NCI-H146 treated with DMSO at 0.1 percent for 48 hours (cell line): ENCODE data around the gene DDX60.
"Not testable (repeated sequence)": the region's sequence is repeated elsewhere in the genome, so short reads cannot be mapped to it uniquely, and the experiment has no call there.

ENCODE experiments used
- DNase-seq: peaks from one replicate; lab custom pipeline; 2025; ENCODE audit not compliant: unreplicated experiment; lab: John Stamatoyannopoulos, UW

The DDX60 gene, protein sequence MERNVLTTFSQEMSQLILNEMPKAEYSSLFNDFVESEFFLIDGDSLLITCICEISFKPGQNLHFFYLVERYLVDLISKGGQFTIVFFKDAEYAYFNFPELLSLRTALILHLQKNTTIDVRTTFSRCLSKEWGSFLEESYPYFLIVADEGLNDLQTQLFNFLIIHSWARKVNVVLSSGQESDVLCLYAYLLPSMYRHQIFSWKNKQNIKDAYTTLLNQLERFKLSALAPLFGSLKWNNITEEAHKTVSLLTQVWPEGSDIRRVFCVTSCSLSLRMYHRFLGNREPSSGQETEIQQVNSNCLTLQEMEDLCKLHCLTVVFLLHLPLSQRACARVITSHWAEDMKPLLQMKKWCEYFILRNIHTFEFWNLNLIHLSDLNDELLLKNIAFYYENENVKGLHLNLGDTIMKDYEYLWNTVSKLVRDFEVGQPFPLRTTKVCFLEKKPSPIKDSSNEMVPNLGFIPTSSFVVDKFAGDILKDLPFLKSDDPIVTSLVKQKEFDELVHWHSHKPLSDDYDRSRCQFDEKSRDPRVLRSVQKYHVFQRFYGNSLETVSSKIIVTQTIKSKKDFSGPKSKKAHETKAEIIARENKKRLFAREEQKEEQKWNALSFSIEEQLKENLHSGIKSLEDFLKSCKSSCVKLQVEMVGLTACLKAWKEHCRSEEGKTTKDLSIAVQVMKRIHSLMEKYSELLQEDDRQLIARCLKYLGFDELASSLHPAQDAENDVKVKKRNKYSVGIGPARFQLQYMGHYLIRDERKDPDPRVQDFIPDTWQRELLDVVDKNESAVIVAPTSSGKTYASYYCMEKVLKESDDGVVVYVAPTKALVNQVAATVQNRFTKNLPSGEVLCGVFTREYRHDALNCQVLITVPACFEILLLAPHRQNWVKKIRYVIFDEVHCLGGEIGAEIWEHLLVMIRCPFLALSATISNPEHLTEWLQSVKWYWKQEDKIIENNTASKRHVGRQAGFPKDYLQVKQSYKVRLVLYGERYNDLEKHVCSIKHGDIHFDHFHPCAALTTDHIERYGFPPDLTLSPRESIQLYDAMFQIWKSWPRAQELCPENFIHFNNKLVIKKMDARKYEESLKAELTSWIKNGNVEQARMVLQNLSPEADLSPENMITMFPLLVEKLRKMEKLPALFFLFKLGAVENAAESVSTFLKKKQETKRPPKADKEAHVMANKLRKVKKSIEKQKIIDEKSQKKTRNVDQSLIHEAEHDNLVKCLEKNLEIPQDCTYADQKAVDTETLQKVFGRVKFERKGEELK (N-terminal part only)

DNA sequence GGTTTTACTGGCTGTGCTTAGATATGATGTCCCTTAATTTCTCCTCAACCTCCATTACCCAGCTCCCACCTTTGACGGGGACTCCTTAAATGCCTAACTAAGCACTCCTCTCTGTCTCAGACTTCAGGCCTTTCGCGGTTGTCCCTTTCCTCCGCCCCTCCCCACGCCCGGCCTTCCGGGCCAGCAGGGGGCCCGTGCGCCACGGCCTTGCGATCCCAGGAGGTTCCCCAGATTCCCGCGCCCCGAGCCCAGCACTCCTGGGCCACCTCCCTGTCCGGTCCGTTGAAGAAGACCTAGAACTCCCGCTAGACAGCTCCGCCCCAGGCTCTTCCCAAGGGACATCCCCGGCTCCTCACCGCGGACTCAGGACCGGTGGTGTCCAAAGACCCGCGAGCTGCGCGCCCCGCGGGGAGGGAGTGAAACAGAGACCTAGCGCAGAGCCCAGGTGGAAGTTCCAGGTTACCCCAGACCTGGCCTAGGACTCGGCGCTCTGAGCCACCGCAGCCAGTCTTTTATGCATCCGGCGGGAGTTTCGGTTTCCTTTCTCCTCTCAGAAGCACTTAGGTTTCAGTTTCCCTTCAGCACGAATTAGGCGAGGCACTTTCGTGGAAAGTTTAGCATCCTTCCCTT lies at the start of gene DDX60:
Gene DDX60, minus strand, starts transcription at position 487 of the 630 bp plus-strand sequence. CDS start 7,493 bp downstream, outside the sequence.
- no peak for DNase-seq

GRCh38 chr4:168367065-168367464 lies 48.5 kb upstream of the DDX60 start:
- no peak for DNase-seq

- DNase-seq, result no peak
Observed at GRCh38 chr4:168362025-168362401, 43.5 kb upstream of the DDX60 start.

GRCh38 chr4:168361365-168362024 lies 42.9 kb upstream of the DDX60 start:
- DNase-seq, result no peak

- DNase-seq, result no peak
Observed at GRCh38 chr4:168360271-168360670, 41.7 kb upstream of the DDX60 start.

DNA sequence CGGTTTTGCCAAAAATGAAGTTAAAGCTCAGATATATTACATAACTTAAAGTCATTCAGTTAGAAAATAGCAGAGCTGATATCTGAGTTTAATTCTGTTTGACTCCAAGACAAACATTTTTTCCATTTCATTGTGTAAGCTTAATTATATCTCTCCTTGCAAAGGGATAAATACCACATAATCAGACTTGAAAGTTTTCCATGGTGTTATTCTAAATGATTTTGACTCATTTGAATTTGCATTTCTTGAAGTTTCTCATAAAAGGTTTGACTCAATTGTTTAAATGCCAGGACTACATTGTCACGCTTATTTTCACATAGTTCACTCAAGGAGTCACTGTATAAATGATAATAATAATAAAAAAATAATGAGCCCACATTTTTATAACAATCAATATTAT lies 39.4 kb upstream of the DDX60 start:
- DNase-seq, result no peak

- DNase-seq, result no peak
Observed at GRCh38 chr4:168353746-168354145, 35.2 kb upstream of the DDX60 start.

GRCh38 chr4:168337550-168337940 lies 19.0 kb upstream of the DDX60 start:
- no peak for DNase-seq

- DNase-seq, result no peak
Observed at GRCh38 chr4:168336837-168337549, 18.4 kb upstream of the DDX60 start.

DNA sequence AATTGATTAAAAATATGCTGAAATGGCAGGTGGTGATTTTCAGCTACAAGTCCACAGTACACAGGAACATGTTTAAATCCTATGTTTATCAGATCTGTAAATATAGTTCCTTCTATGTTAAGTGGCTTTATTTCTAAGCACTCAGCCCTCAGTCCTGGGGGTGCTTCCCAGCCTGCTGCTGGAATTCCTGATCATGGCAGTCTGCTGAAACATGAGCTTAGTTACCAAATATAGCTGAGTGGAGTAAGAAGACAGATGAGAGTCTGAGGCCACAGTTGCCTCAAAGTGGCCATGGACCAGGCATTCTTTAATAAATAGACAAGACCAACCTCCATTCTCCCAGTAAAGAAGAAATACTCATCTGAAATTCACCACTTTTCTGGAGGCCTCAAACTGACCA lies 17.1 kb upstream of the DDX60 start:
- no peak for DNase-seq

DNA sequence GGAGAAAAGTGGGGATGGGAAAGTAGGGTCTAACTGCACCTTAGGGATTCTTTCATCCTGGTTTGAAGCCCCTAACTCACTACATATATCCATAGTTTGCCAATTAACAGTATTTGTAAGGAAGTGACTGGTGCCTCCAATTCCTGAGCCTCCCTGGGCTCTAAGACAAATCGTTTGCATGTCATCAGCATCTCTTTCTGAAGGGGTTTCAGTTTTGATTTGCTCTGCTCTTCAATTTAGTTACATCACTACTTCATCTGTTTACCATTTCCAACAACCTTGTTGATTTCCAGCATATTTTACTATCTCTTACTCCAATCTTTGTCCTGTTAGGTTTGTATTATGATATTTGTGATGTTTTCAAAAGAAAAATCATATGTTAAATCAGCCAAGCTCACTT lies 15.5 kb upstream of the DDX60 start:
- no peak for DNase-seq

DNA sequence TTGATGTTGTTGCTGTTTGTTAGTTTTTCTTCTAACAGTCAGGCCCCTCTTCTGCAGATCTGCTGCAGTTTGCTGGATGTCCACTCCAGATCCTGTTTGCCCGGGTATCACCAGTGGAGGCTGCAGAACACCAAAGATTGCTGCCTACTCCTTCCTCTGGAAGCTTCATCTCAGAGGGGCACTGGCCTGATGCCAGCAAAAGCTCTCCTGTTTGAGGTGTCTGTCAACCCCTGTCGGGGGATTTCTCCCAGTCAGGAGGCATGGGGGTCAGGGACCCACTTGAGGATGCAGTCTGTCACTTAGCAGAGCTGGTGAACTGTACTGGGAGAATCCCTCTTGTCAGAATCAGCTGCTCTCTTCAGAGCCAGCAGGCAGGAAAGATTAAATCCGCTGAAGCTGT lies 12.0 kb upstream of the DDX60 start:
- DNase-seq, result not testable (repeated sequence)

DNA sequence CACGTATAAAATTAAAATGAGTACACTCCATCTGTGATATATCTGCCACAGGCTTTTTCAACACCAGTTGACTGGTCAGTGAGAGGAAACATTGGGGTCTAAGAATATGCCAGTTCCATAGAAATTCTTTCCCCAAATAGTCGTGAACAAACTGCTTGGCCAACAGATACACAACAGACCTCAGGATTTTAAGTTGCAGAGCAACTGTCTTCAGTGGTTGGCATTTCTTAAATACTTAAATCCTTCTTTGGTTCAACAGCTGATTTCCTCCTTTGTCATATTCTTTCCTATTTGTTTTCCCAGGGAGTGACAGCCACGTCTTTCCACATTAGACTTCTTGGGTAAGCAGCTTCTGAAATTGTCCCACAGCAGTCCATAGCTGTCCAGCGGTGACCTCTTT lies 7.0 kb upstream of the DDX60 start:
- no peak for DNase-seq

GRCh38 chr4:168321006-168321405 lies 2.5 kb upstream of the DDX60 start:
- no peak for DNase-seq

DNA sequence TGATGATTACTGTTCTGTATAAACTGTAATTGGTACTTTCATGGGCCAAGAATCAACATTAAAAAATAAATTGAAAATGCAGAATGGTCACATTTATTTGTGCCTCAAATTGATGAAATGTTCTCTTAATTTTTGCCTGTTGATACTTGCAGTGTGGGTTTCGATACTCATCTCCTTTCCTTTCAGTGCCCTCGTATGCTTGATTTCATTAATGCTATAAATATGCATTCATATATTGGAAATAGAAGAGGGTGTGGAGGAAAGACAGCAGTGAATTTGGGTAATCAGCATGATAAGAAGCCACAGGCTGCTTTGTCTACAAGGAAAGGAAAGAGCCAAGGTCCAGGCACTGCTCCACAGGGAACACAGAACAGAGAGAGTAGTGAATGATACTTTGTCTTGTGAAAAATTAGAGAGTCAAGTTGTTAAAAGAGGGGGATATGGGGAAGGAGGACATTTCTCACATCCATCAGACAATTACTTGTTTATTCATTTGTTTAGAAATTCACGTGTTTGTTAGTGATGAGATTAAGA lies 1.0 kb upstream of the DDX60 start:
- DNase-seq, result no peak

DNA sequence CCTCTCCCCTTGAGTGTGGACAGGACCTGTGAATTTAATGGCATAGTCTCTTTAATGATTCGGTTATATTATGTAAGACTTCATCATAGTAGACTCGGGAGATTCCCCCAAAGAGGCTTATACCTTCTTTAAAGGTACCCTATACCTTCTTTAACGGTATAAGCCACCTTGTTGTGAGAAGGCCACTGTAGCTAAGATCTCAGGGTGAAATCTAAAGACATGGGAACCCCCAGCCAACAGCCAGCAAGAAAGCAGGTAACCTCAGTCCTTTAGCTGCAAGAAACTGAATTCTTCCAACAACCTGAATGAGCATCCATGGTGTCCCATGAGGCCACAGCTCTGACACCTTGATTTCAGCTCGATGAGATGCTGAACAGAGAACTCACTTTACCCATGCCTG lies 931 bp downstream of the DDX60 start:
- DNase-seq, result no peak

- DNase-seq, result no peak
Observed at GRCh38 chr4:168309781-168310180, 8.8 kb downstream of the DDX60 start.

DNA sequence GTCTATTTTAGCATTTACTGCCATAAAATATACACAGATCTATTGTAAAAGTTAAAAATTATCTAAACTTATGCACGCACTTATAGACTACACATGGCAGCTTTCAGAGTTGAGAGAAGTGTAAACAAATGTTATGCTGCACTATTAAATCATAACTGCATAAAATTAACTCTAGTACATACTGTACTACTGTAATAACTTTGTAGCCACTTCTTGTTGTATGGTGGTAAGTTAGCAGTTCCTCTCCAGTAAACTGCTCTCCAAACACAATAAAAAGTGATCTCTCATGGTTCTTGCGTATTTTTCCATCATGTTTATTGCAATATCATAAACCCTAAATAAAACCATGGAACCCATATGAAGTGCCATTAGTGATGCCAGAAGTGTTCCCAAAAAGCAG lies 9.6 kb downstream of the DDX60 start:
- no peak for DNase-seq

- DNase-seq, result no peak
Observed at GRCh38 chr4:168306476-168306875, 12.1 kb downstream of the DDX60 start.
